ENCODE data around the gene MIEF2. TPM values are rescaled to one million over a fixed set of nuclear protein-coding genes. Genes with fewer than 3 reads are reported as not detected.
"Not testable (repeated sequence)": the region's sequence is repeated elsewhere in the genome, so short reads cannot be mapped to it uniquely, and the experiment has no call there.

Gene MIEF2, protein sequence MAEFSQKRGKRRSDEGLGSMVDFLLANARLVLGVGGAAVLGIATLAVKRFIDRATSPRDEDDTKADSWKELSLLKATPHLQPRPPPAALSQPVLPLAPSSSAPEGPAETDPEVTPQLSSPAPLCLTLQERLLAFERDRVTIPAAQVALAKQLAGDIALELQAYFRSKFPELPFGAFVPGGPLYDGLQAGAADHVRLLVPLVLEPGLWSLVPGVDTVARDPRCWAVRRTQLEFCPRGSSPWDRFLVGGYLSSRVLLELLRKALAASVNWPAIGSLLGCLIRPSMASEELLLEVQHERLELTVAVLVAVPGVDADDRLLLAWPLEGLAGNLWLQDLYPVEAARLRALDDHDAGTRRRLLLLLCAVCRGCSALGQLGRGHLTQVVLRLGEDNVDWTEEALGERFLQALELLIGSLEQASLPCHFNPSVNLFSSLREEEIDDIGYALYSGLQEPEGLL
- total RNA-seq (2021) (29.6 and 33.0 TPM in 2 replicates), Bru-seq, nascent RNA (percentile 82 among the genes with signal in this experiment), BruChase-seq, experiment 1, labeled RNA remaining after a 2-hour chase (percentile 86 among the genes with signal in this experiment), BruChase-seq, experiment 2, labeled RNA remaining after a 6-hour chase (percentile 61 among the genes with signal in this experiment)
- long read RNA-seq, transcript MIEF2-201 (4 exons, 3,364 nt), result major isoform, 20 of 32 reads
- long read RNA-seq, partial matches to known transcripts, result 2 of 32 reads
- long read RNA-seq, other reads (novel, unspliced or antisense), result 7 of 32 reads

DNA sequence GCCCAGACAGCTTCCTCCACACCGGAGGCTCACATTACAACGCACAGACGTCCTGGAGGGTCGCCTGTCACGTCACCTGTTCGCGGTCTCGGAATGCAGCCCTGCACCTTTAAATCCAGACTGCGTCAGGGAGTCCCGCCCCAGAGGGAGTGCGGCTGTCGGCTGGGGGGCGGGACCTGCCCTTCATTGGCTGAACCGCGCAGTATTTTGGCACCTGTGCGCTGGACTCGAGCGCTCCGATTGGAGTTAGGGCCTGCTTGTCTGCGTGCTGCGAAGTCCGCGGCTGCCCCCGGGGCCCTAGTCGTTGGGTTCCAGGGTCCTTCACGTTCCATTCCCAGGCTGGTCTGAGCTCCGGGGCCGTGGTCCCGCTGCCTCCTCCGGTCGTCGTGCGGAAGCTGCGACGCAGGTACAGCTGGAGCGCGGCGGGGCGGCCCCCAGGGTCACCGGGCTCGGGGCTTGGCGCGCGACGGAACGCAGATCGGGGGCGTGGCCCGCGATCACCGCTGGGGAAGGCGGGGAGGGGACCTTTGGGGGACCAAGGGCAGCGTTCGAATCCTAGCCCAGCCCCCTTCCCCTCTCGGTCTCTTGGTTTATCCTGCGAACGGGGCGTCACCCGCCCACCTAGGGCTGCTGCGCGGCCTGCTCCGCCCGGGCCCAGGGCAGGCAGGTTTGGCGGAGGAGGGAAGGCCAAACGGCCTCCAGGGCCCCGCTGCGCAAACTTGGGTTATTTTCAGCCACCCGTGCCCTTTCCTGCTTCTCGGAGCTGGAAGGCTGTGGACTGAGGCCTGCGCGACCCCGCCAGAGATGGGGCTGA is at the start of gene MIEF2:
TSS of gene MIEF2 (plus strand) at position 331 of the 814 bp plus-strand sequence. CDS start 2,059 bp downstream, outside the sequence.
- intact Hi-C loops (cut with micrococcal nuclease; ENCODE audit: unreplicated experiment), result no loop called here
- H3K4me3 ChIP-seq, result peak within 1 kb of the TSS; percentile 84
- TF ChIP-seq, protein P1, sequence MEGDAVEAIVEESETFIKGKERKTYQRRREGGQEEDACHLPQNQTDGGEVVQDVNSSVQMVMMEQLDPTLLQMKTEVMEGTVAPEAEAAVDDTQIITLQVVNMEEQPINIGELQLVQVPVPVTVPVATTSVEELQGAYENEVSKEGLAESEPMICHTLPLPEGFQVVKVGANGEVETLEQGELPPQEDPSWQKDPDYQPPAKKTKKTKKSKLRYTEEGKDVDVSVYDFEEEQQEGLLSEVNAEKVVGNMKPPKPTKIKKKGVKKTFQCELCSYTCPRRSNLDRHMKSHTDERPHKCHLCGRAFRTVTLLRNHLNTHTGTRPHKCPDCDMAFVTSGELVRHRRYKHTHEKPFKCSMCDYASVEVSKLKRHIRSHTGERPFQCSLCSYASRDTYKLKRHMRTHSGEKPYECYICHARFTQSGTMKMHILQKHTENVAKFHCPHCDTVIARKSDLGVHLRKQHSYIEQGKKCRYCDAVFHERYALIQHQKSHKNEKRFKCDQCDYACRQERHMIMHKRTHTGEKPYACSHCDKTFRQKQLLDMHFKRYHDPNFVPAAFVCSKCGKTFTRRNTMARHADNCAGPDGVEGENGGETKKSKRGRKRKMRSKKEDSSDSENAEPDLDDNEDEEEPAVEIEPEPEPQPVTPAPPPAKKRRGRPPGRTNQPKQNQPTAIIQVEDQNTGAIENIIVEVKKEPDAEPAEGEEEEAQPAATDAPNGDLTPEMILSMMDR (conservative IDR thresholded peaks at IDR 0.05), result no peak
- no peak for TF ChIP-seq EZH2 (IDR thresholded peaks at IDR 0.05; ENCODE audit: low read depth)
- no TSS peak for BruUV-seq (replicated peaks)
- H3K79me2 ChIP-seq (ENCODE audit: low read depth), result peaks cover 51% of the 10 kb centered on the region
- CTCF ChIA-PET, result no interaction called here
- peak within 1 kb of the TSS; percentile 96 for H3K27ac ChIP-seq
- POLR2A ChIA-PET (ENCODE audit: unreplicated experiment), result interaction anchor here (0.6 to 1.0 kb wide), 4 partner anchors 20 to 681 kb away, joined by 3 to 14 read pairs (median 8); no protein-coding TSS in a partner anchor
- H3K9me3 ChIP-seq (ENCODE audit: insufficient read depth, low read depth), result no peaks in the 10 kb centered on the region
- DNase-seq, result peak; percentile 93 to 98
- 0 out of 2 replicates have a peak, but pooled peaks cover 9% of the 10 kb centered on the region for H3K36me3 ChIP-seq (ENCODE audit: low read depth)
- no peaks in the 10 kb centered on the region for H3K9me2 ChIP-seq (ENCODE audit: insufficient read depth)
- H2AFZ ChIP-seq, result peak within 1 kb of the TSS; percentile 74
- H3K4me1 ChIP-seq (replicated peaks; ENCODE audit: insufficient read depth), result peaks cover 39% of the 10 kb centered on the region
- peak within 1 kb of the TSS; percentile 98 for H3K4me2 ChIP-seq
- peaks cover 26% of the 10 kb centered on the region for H4K20me1 ChIP-seq (ENCODE audit: insufficient read depth)
- H3K27me3 ChIP-seq (ENCODE audit: insufficient read depth, low read depth), result no peaks in the 10 kb centered on the region
- H3F3A ChIP-seq (ENCODE audit: insufficient read depth, low read depth), result peaks cover 51% of the 10 kb centered on the region

DNA sequence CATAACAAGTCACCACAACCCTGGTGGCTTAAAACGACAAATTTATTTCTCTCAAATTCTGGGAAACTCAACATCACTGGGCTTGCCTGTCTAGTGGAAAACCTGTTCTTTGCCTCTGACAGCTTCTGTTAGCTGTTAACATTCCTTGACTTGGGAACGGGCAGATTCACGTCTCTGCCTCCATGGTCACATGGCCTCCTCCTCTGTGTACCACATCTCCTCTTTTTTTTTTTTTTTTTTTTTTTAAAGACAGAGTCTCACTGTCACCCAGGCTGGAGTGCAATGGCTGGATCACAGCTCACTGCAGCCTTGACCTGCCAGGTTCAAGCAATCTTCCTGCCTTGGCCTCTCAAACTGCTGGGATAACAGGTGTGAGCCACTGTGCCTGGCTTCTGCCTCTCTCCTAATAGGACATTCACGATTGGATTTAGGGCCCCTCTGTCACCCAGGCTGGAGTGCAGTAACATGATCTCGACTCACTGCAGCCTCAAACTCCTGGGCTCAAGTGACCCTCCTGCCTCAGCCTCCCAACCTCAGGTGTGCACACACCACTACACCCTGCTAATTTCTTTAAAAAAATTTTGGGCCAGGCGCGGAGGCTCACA is 46.7 kb upstream of the MIEF2 start:
- DNase-seq, result no peak
- no peaks in the 10 kb centered on the region; the same call in 1 of the 2 replicates for H4K20me1 ChIP-seq (ENCODE audit: insufficient read depth)
- H3K79me2 ChIP-seq (ENCODE audit: low read depth), result no peaks in the 10 kb centered on the region
- no peak overlapping the region for H3K27ac ChIP-seq
- no peak overlapping the region for H2AFZ ChIP-seq
- H3K27me3 ChIP-seq (ENCODE audit: insufficient read depth, low read depth), result no peaks in the 10 kb centered on the region
- H3K9me3 ChIP-seq (ENCODE audit: insufficient read depth, low read depth), result no peaks in the 10 kb centered on the region
- BruUV-seq (replicated peaks), result no TSS peak
- POLR2A ChIA-PET (ENCODE audit: unreplicated experiment), result no interaction called here
- H3K36me3 ChIP-seq (ENCODE audit: low read depth), result no peaks in the 10 kb centered on the region
- no peak overlapping the region for H3K4me3 ChIP-seq
- H3F3A ChIP-seq (ENCODE audit: insufficient read depth, low read depth), result peaks cover 16% of the 10 kb centered on the region
- H3K4me2 ChIP-seq, result no peak overlapping the region
- peaks cover 2% of the 10 kb centered on the region; the same call in 1 of the 2 replicates for H3K4me1 ChIP-seq (replicated peaks; ENCODE audit: insufficient read depth)
- TF ChIP-seq, protein P1 (conservative IDR thresholded peaks at IDR 0.05), result no peak
- intact Hi-C loops (cut with micrococcal nuclease; ENCODE audit: unreplicated experiment), result no loop called here
- CTCF ChIA-PET, result interaction anchor here (0.6 kb wide), 3 partner anchors 12 to 75 kb away, joined by 3 to 18 read pairs (median 4); no protein-coding TSS in a partner anchor
- H3K9me2 ChIP-seq (ENCODE audit: insufficient read depth), result no peaks in the 10 kb centered on the region

DNA sequence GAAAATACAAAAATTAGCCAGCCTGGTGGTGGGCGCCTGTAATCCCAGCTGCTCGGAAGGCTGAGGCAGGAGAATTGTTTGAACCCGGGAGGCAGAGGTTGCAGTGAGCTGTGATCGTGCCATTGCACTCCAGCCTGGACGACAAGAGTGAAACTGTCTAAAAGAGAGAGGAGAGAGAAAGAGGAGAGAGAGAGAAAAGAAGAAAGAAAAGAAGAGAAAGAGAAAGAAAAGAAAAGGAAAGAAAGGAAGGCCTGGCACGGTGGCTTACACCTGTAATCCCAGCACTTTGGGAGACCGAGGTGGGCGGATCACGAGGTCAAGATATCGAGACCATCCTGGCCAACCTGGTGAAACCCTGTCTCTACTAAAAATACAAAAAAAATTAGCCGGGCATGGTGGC is 43.6 kb upstream of the MIEF2 start:
- Histone ChIP-seq H3K4me1 (replicated peaks; ENCODE audit: insufficient read depth) (peaks cover 22% of the 10 kb centered on the region), H3F3A (ENCODE audit: insufficient read depth, low read depth) (peaks cover 19% of the 10 kb centered on the region)
- H3K27me3 ChIP-seq (ENCODE audit: insufficient read depth, low read depth); H3K36me3 ChIP-seq (ENCODE audit: low read depth); intact Hi-C loops (cut with micrococcal nuclease; ENCODE audit: unreplicated experiment); H2AFZ ChIP-seq; H3K9me2 ChIP-seq (ENCODE audit: insufficient read depth); H3K9me3 ChIP-seq (ENCODE audit: insufficient read depth, low read depth); CTCF ChIA-PET; H3K27ac ChIP-seq; H3K4me2 ChIP-seq; H4K20me1 ChIP-seq (ENCODE audit: insufficient read depth); POLR2A ChIA-PET (ENCODE audit: unreplicated experiment); H3K79me2 ChIP-seq (ENCODE audit: low read depth); DNase-seq; BruUV-seq (replicated peaks); H3K4me3 ChIP-seq: not testable (repeated sequence)
